ENCODE measurements around the gene CDC27.
"Not testable (repeated sequence)": the region's sequence is repeated elsewhere in the genome, so short reads cannot be mapped to it uniquely, and the experiment has no call there.

CDC27 gene

DNA sequence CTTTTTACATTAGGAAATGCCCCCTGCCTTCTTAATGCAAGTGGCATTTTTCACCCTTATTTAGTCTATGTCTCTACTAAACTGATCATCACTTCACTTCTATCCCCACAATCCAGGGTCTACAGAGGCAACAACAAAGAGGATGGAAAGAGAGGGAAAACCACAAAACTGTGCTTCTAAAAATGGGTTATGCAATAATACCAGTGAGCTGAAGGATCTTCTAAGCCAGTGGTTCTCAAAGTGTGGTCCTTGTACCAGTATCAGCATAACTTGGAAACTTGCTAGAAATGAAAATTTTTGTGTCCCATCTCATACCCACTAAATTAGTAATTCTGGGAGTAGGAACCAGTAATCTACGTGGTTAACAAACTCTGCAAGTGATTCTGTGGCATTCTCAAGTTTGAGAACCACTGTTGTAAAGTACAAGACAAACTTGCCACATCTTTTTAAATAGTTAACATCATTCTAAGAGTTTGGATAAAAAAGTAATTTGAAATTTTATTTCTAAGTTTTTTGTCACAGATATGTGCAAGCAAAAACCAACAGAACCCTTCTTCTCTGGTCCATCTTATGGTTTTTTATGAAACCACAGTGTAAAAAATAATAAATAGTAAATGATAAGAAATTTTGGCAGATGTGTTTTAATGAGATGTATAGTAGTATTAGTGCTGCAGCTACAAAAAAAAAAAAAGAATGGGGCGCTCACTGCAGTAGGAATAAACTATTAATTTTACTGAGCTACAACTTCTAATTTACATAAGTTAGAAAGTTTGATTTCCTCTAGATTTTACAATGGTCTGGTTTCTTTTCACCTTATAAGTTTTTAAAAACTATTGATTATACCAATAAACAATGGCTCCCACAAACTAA is 16.2 kb downstream of the CDC27 start:
- Histone ChIP-seq H3K9ac (ENCODE audit: low read length) (no peak overlapping the region), H4K20me1 (ENCODE audit: insufficient read depth, low read length) (peaks cover 23% of the 10 kb centered on the region), H3K4me2 (ENCODE audit: low read length) (no peak overlapping the region), H3K27ac (ENCODE audit: low read length) (no peak overlapping the region), H3K36me3 (replicated peaks; ENCODE audit: low read depth, low read length) (peaks cover 32% of the 10 kb centered on the region), H2AFZ (ENCODE audit: low read depth, low read length) (no peak overlapping the region), H3K9me3 (ENCODE audit: insufficient read depth, low read length) (no peaks in the 10 kb centered on the region), H3K79me2 (ENCODE audit: low read length) (peaks cover 75% of the 10 kb centered on the region), H3K27me3 (ENCODE audit: low read depth, low read length) (no peaks in the 10 kb centered on the region), H3K4me3 (ENCODE audit: low read length) (no peak overlapping the region), H3K4me1 (ENCODE audit: low read length) (no peaks in the 10 kb centered on the region)
- TF ChIP-seq, protein P1, sequence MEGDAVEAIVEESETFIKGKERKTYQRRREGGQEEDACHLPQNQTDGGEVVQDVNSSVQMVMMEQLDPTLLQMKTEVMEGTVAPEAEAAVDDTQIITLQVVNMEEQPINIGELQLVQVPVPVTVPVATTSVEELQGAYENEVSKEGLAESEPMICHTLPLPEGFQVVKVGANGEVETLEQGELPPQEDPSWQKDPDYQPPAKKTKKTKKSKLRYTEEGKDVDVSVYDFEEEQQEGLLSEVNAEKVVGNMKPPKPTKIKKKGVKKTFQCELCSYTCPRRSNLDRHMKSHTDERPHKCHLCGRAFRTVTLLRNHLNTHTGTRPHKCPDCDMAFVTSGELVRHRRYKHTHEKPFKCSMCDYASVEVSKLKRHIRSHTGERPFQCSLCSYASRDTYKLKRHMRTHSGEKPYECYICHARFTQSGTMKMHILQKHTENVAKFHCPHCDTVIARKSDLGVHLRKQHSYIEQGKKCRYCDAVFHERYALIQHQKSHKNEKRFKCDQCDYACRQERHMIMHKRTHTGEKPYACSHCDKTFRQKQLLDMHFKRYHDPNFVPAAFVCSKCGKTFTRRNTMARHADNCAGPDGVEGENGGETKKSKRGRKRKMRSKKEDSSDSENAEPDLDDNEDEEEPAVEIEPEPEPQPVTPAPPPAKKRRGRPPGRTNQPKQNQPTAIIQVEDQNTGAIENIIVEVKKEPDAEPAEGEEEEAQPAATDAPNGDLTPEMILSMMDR (IDR thresholded peaks at IDR 0.05; ENCODE audit: low read depth, low read length) = no peak
- no peak for TF ChIP-seq EZH2phosphoT487 (IDR thresholded peaks at IDR 0.05; ENCODE audit: low read depth)

DNA sequence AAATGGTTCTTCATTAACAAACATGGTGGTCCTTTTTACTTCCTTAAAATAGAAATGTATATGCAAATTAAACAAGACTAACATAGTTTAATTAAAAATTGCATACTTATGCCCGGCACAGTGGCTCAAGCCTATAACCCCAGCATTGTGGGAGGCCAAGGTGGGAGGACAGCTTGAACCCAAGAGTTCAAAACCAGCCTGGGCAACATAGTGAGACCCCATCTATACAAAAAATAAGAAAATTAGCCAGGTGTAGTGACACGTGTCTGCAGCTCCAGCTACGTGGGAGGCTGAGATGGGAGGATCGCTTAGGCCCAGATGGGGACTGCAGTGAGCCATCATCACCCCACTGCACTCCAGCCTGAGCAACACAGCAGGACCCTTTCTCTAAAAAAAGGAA is 18.4 kb downstream of the CDC27 start:
- Histone ChIP-seq H3K36me3 (replicated peaks; ENCODE audit: low read depth, low read length) (peaks cover 31% of the 10 kb centered on the region), H3K4me1 (ENCODE audit: low read length) (no peaks in the 10 kb centered on the region), H3K9ac (ENCODE audit: low read length) (no peak overlapping the region), H3K79me2 (ENCODE audit: low read length) (peaks cover 59% of the 10 kb centered on the region), H2AFZ (ENCODE audit: low read depth, low read length) (no peak overlapping the region), H3K27ac (ENCODE audit: low read length) (no peak overlapping the region), H4K20me1 (ENCODE audit: insufficient read depth, low read length) (peaks cover 14% of the 10 kb centered on the region), H3K9me3 (ENCODE audit: insufficient read depth, low read length) (no peaks in the 10 kb centered on the region), H3K4me2 (ENCODE audit: low read length) (no peak overlapping the region), H3K4me3 (ENCODE audit: low read length) (no peak overlapping the region), H3K27me3 (ENCODE audit: low read depth, low read length) (no peaks in the 10 kb centered on the region)
- TF ChIP-seq, protein P1 (IDR thresholded peaks at IDR 0.05; ENCODE audit: low read depth, low read length) = no peak
- no peak for TF ChIP-seq EZH2phosphoT487 (IDR thresholded peaks at IDR 0.05; ENCODE audit: low read depth)

DNA sequence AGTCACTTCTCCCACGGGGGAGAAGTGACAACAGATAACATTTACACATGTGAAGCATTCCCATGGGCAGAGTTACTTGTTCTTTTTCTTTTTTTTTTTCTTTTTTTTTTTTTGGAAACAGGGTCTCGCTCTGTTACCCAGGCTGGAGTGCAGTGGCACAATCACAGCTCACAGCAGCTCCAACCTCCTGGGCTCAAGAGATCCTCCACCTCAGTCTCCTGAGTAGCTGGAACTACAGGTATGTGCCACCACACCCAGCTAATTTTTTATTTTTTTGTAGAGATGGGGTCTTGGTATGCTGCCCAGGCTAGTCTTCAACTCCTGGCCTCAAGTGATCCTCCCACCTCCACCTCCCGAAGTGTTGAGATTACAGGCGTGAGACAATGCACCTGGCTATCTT is 20.2 kb downstream of the CDC27 start:
- H3K4me1 ChIP-seq (ENCODE audit: low read length); H2AFZ ChIP-seq (ENCODE audit: low read depth, low read length); H3K4me3 ChIP-seq (ENCODE audit: low read length); H3K27me3 ChIP-seq (ENCODE audit: low read depth, low read length); H3K27ac ChIP-seq (ENCODE audit: low read length); H4K20me1 ChIP-seq (ENCODE audit: insufficient read depth, low read length); H3K9me3 ChIP-seq (ENCODE audit: insufficient read depth, low read length); H3K9ac ChIP-seq (ENCODE audit: low read length); H3K4me2 ChIP-seq (ENCODE audit: low read length): not testable (repeated sequence)
- Histone ChIP-seq H3K79me2 (ENCODE audit: low read length) (peaks cover 43% of the 10 kb centered on the region), H3K36me3 (replicated peaks; ENCODE audit: low read depth, low read length) (peaks cover 29% of the 10 kb centered on the region)

DNA sequence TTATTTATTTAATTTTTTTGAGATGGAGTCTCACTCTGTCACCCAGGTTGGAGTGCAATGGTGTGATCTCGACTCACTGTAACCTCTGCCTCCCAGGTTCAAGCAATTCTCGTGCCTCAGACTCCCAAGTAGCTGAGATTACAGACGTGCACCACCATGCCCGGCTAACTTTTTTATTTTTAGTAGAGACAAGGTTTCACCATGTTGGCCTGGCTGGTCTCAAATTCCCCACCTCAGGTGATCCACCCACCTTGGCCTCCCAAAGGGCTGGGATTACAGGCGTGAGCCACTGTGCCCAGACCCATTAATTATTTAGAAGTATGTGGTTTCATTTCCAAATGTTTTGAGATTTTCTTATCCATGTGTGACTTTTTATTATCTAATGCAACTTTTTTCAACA is 22.2 kb downstream of the CDC27 start:
- H3K27me3 ChIP-seq (ENCODE audit: low read depth, low read length); H3K4me1 ChIP-seq (ENCODE audit: low read length); H2AFZ ChIP-seq (ENCODE audit: low read depth, low read length); H3K4me2 ChIP-seq (ENCODE audit: low read length); H4K20me1 ChIP-seq (ENCODE audit: insufficient read depth, low read length); H3K27ac ChIP-seq (ENCODE audit: low read length); H3K9me3 ChIP-seq (ENCODE audit: insufficient read depth, low read length); H3K9ac ChIP-seq (ENCODE audit: low read length); H3K4me3 ChIP-seq (ENCODE audit: low read length): not testable (repeated sequence)
- Histone ChIP-seq H3K79me2 (ENCODE audit: low read length) (peaks cover 25% of the 10 kb centered on the region), H3K36me3 (replicated peaks; ENCODE audit: low read depth, low read length) (peaks cover 30% of the 10 kb centered on the region)

DNA sequence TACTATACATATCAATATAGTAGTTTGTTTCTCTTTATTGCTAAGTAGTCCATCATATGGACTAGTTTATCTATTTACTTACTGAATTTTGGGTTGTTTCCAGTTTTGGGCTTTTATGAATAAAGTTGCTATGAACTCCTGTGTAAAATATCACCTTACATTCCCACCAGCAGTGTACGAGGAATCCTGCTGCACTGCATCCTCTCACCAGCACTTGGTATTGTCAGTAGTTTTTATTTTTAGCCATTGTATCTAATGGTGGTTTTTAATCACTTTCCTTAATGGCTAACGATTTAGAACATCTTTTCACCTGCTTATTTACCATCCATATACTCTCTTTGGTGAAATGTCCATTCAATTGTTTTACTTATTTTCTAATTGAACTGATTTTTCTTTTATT is 24.0 kb downstream of the CDC27 start:
- H3K4me2 ChIP-seq (ENCODE audit: low read length) = no peak overlapping the region
- no peaks in the 10 kb centered on the region for H3K9me3 ChIP-seq (ENCODE audit: insufficient read depth, low read length)
- no peak overlapping the region for H2AFZ ChIP-seq (ENCODE audit: low read depth, low read length)
- H3K27me3 ChIP-seq (ENCODE audit: low read depth, low read length) = no peaks in the 10 kb centered on the region
- no peak overlapping the region for H3K4me3 ChIP-seq (ENCODE audit: low read length)
- peaks cover 31% of the 10 kb centered on the region for H3K36me3 ChIP-seq (replicated peaks; ENCODE audit: low read depth, low read length)
- H3K4me1 ChIP-seq (ENCODE audit: low read length) = peaks cover 6% of the 10 kb centered on the region; the same call in 1 of the 2 replicates
- no peaks in the 10 kb centered on the region for H4K20me1 ChIP-seq (ENCODE audit: insufficient read depth, low read length)
- H3K9ac ChIP-seq (ENCODE audit: low read length) = no peak overlapping the region
- TF ChIP-seq, protein P1 (IDR thresholded peaks at IDR 0.05; ENCODE audit: low read depth, low read length) = no peak
- no peak for TF ChIP-seq EZH2phosphoT487 (IDR thresholded peaks at IDR 0.05; ENCODE audit: low read depth)
- H3K79me2 ChIP-seq (ENCODE audit: low read length) = peaks cover 9% of the 10 kb centered on the region
- H3K27ac ChIP-seq (ENCODE audit: low read length) = no peak overlapping the region

All from OCI-LY3 (cell line).